ENCODE measurements around the gene KLHDC7B.

DNA sequence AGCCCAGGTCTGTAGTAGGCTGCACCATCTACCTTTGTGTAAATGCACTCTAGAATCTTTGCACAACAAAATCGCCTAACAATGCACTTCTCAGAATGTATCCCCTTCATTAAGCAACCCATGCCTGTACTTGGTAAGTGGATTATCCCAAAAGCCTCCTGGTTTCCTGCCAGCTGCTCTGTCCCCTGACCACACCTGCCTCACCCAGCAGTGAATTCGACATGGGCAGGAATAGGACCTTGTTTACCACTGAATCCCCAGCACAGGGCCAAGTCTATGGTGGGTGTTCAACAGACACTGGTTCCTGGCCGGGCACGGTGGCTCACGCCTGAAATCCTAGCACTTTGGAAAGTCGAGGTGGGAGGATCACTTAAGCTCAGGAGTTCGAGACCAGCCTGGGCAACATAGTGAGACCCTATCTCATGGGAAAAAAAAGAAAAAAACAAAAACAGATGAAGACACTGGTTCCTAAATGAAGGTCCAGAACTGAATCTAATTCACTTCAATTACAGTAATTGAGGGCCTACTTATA, 22.1 kb downstream of the KLHDC7B start:
- TF ChIP-seq, protein P1, sequence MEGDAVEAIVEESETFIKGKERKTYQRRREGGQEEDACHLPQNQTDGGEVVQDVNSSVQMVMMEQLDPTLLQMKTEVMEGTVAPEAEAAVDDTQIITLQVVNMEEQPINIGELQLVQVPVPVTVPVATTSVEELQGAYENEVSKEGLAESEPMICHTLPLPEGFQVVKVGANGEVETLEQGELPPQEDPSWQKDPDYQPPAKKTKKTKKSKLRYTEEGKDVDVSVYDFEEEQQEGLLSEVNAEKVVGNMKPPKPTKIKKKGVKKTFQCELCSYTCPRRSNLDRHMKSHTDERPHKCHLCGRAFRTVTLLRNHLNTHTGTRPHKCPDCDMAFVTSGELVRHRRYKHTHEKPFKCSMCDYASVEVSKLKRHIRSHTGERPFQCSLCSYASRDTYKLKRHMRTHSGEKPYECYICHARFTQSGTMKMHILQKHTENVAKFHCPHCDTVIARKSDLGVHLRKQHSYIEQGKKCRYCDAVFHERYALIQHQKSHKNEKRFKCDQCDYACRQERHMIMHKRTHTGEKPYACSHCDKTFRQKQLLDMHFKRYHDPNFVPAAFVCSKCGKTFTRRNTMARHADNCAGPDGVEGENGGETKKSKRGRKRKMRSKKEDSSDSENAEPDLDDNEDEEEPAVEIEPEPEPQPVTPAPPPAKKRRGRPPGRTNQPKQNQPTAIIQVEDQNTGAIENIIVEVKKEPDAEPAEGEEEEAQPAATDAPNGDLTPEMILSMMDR (IDR thresholded peaks at IDR 0.05; ENCODE audit: poor library complexity), result no peak
- TF ChIP-seq EZH2 (IDR thresholded peaks at IDR 0.05; ENCODE audit: borderline replicate concordance) (no peak), EZH2phosphoT487 (IDR thresholded peaks at IDR 0.05; ENCODE audit: low read depth, severe bottlenecking, unreplicated experiment) (no peak)

Data from hepatocyte (in vitro differentiated cells).